AG04449 (cell line): ENCODE results near the gene PAOX.
"Not testable (repeated sequence)": the region's sequence is repeated elsewhere in the genome, so short reads cannot be mapped to it uniquely, and the experiment has no call there.

Experiments used
- CTCF ChIA-PET: fragments of 350-600 bp; formaldehyde crosslinking; extraction: SDS; loops from one replicate; lab custom pipeline; 2021; ENCODE audit warnings: antibody characterized with exemption; lab: Yijun Ruan, JAX
- POLR2A ChIA-PET: fragments of 400-600, 350-600 bp; formaldehyde crosslinking; extraction: SDS; loops from one replicate; lab custom pipeline; 2020; ENCODE audit warnings: antibody characterized with exemption, inconsistent platforms; lab: Yijun Ruan, JAX
- DNase-seq: peaks from one replicate; pipeline ENCODE4 v3.0.0-alpha.2; 2010; ENCODE audit warnings: low read depth, low spot score
- H3K4me3 ChIP-seq: 2 replicates; pipeline ENCODE4 v1.5.1; 2011; ENCODE audit warnings: low read depth, mild to moderate bottlenecking, control low read depth, low read length
- TF ChIP-seq, protein P1 (sequence below): IDR thresholded peaks from one replicate; pipeline ENCODE4 v1.5.1; 2011; ENCODE audit warnings: mild to moderate bottlenecking, moderate library complexity, low read length, control low read depth, inconsistent platforms; ENCODE audit not compliant: insufficient read depth; ENCODE audit errors: missing control alignments

The PAOX gene

GRCh38 chr10:133370030-133370786 is 8.9 kb upstream of the PAOX start:
- CTCF ChIA-PET: interaction anchor here (0.9 to 1.3 kb wide), 4 partner anchors 8 to 52 kb away, joined by 3 read pairs; no protein-coding TSS in a partner anchor
- POLR2A ChIA-PET: interaction anchor here (0.8 to 1.3 kb wide), 2 partner anchors 9 to 10 kb away, joined by 3 to 5 read pairs; no protein-coding TSS in a partner anchor
- TF ChIP-seq, protein P1, sequence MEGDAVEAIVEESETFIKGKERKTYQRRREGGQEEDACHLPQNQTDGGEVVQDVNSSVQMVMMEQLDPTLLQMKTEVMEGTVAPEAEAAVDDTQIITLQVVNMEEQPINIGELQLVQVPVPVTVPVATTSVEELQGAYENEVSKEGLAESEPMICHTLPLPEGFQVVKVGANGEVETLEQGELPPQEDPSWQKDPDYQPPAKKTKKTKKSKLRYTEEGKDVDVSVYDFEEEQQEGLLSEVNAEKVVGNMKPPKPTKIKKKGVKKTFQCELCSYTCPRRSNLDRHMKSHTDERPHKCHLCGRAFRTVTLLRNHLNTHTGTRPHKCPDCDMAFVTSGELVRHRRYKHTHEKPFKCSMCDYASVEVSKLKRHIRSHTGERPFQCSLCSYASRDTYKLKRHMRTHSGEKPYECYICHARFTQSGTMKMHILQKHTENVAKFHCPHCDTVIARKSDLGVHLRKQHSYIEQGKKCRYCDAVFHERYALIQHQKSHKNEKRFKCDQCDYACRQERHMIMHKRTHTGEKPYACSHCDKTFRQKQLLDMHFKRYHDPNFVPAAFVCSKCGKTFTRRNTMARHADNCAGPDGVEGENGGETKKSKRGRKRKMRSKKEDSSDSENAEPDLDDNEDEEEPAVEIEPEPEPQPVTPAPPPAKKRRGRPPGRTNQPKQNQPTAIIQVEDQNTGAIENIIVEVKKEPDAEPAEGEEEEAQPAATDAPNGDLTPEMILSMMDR: no peak
- DNase-seq: no peak
- no peak overlapping the region for H3K4me3 ChIP-seq

DNA sequence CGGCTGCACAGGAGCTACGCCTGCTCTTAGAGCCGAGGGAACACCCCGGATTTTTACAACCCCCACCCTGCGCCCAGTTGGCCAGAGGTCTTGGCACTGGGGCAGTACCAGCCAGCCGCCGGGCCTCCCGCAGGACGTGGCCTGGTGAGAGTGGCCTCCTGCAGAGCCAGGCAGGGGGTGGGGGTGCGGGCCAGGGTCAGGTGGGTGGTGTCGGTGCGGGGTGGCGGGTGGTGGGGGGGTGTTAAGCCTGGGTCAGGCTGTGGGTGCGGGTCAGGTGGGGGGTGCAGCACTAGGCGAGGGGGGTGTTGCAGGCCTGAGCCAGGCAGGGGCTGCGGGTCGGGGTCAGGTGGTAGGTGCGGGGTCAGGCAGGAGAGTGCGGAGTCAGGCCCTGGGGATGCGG is 6.6 kb upstream of the PAOX start:
- TF ChIP-seq, protein P1: no peak
- ChIA-PET POLR2A (no interaction called here), CTCF (interaction anchor here (1.8 kb wide), 1 partner anchor 43 kb away, joined by 4 read pairs; no protein-coding TSS in a partner anchor)
- DNase-seq: no peak
- peak overlapping the region; percentile 91 for H3K4me3 ChIP-seq

GRCh38 chr10:133373174-133374090 is 5.6 kb upstream of the PAOX start, which contains the start of gene ECHS1:
TSS of gene ECHS1 (minus strand) at chr10:133373354. CDS start at chr10:133373333, 21 bp downstream.
- POLR2A ChIA-PET: interaction anchor here (0.5 to 1.0 kb wide), 3 partner anchors 9 to 17 kb away, joined by 3 read pairs; no protein-coding TSS in a partner anchor
- DNase-seq: no peak
- TF ChIP-seq, protein P1: no peak
- CTCF ChIA-PET: interaction anchor here (1.8 kb wide), 1 partner anchor 44 kb away, joined by 4 read pairs; no protein-coding TSS in a partner anchor
- peak within 1 kb of the TSS; percentile 91 for H3K4me3 ChIP-seq

DNA sequence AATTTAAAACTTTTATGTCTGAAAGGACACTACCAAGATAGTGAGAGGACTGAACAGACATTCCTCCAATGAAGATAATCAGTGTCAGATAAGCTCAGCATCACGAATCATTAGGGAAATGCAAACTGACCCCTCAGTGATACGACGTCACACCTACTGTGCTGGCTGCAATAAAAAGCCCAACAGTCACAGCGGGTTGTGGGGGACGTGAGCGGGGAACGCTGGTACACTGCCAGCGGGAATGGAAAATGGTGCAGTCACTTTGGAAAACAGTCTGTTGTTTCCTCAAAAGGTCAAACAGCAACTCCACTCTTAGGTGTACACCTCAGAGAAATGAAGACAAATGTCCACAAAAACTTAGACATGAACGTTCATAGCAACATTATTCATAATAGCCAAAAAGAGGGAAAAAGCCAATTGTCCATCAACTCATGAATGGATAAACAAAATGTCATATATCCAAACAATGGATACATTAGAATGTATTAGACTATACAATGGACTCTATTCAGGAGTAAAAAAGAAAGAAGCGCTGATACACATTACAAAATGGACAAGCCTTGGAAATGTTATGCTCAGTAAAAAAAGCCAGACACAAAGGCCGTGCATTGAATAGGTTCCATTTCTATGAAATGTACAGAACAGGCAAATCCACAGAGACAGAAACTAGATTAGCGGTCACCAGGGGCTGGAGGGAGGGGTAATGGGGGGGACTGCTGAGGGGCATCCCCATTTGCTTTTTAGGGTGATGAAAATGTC is 3.5 kb upstream of the PAOX start:
- TF ChIP-seq, protein P1: no peak
- POLR2A ChIA-PET: no interaction called here
- CTCF ChIA-PET: no interaction called here

DNA sequence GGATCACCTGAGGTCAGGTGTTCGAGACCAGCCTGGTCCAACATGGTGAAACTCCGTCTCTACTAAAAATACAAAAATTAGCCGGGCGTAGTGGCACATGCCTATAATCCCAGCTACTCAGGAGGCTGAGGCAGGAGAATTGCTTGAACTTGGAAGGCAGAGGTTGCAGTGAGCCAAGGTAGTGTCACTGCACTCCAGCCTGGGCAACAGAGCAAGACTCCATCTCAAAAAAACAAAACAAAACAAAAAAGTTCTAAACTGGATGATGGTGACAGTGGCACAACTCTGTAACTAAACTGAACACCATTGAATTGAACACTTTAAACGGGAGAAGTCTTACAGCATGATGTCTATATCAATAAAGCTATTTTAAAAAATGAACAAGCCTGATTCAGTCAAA is 2.9 kb upstream of the PAOX start:
- POLR2A ChIA-PET, H3K4me3 ChIP-seq, DNase-seq, CTCF ChIA-PET: not testable (repeated sequence)

More for the DNA sequence above, 3.5 kb upstream of the PAOX start:
- H3K4me3 ChIP-seq: no peak overlapping the region
- no peak for DNase-seq

DNA sequence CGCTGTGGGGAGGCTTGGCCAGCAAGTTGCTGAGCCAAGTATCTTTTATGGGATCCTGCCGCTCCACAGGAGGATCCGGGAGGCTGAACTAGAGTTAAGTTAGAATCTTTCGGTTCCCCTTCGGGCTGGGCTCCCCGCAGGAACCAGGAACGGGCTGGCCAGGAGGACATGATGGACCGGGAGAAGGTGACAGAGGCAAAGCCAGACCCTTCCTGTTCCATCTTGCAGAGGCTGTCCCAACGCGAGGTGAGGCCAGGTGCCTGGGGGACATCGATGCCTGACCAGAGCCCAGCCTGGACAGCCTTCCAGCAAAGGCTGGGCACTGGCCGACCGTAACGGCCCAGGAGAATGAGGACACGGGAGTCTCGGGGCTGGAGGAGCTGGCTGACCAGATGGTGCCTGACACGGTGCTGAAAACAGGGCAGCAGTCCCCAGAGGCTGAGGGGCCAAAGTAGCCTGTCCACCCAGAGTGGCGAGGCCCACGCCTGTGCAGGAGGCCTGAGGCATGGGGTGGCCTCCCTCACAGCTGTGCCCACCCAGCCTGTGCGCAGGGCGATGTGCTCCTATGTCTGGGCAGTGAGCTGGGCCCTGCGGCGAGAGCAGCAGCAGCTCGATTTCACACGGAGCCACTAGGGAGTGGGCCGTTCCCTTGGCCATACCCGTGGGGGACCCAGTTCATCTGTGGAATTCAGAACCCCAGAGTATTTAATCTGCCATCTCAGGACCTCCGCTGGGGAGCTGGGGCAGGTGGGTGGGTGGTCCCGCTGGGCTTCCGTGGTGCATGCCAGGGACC is 1.8 kb upstream of the PAOX start:
- ChIA-PET CTCF (interaction anchor here (2.0 kb wide), 1 partner anchor 48 kb away, joined by 10 read pairs; no protein-coding TSS in a partner anchor), POLR2A (interaction anchor here (1.4 kb wide), 1 partner anchor 9 kb away, joined by 4 read pairs; no protein-coding TSS in a partner anchor)
- H3K4me3 ChIP-seq: no peak overlapping the region
- TF ChIP-seq, protein P1: no peak
- DNase-seq: no peak
